HG03066 (cell line): ENCODE data around the gene GLI3.

Experiments
- ATAC-seq: cut with Tn5 transposase; IDR thresholded peaks from one replicate; pipeline ENCODE4 v1.9.1; 2021; ENCODE audit warnings: low read depth; ENCODE audit not compliant: unreplicated experiment

The GLI3 gene

GRCh38 chr7:42016517-42016916, 220.5 kb downstream of the GLI3 start:
- no peak for ATAC-seq

GRCh38 chr7:42014625-42015618, 222.1 kb downstream of the GLI3 start:
- no peak for ATAC-seq

- no peak for ATAC-seq
Observed at GRCh38 chr7:42012786-42013360, 224.1 kb downstream of the GLI3 start.

DNA sequence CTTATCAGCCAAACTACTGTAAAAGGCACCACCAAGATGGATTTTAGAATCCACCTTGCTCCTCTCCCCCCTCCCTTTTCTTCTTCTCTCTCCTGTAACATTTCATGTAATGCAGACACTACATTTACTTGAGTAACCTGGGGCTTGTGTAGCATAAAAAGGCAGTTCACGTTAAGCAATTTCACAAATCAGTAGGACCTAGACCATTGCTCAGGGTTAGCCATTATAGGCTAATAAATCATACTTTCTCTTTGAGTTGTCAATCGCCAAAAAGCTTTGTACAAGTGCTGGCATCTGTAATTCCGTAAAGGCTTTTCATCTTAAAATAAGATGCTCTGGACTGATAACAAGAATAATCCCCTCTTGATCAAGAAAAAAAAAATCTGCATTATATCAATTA, 224.7 kb downstream of the GLI3 start:
- no peak for ATAC-seq

- no peak for ATAC-seq
Observed at GRCh38 chr7:42011846-42012245, 225.2 kb downstream of the GLI3 start.

- no peak for ATAC-seq
Observed at GRCh38 chr7:42010751-42011150, 226.3 kb downstream of the GLI3 start.

GRCh38 chr7:42006801-42007513, 230.1 kb downstream of the GLI3 start:
- no peak for ATAC-seq

- no peak for ATAC-seq
Observed at GRCh38 chr7:42002654-42003053, 234.4 kb downstream of the GLI3 start.

GRCh38 chr7:41999736-42000283, 237.2 kb downstream of the GLI3 start:
- ATAC-seq, result no peak

DNA sequence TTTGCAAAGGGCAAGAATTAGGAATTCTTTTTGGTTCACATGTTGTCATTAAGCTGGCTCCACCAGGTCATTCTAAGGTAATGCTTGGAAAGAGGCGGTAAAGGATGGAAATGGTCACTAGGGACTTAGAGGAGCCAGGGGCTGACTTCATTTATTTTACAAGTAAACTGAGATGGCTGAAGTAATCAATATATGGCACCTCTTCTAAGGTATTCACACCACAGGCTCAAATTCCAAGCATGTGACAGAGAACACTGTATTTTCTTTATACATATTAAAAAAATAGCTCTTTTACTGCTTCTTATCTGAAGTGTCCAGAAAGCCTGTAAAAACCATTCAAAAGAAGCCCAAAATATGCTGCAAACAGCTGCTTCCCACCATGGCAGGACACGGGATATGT, 239.0 kb downstream of the GLI3 start:
- ATAC-seq, result no peak

GRCh38 chr7:41997151-41997550, 239.9 kb downstream of the GLI3 start:
- no peak for ATAC-seq

DNA sequence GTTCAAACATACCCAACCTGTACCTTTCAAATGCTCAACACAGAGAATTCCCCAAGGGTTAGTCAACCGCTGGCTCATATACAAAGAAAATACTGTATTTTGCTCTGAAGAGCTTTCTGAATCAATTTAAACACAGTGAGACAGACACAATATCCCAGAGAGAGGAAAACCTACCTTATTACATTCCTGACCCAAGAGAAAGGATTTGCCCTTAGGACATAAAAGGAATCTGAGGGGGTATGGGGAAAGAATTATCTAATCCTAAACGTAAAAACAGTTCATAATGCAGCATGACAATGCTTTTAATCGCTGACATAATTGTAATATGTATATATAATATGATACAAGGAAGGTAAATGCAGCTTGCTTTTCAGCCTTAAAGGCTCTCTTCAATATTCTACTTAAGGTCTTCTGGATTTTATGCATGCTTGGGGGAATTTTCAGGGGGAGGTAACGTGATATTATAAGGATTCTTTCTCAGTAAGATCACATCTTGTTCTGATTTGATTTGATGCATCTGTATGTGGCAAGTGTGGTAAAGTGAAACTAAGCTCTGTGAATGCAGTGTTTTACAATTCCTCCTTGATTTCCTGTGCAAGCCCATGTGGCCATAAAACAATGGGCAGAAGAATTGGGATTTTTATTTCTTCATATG, 240.5 kb downstream of the GLI3 start:
- no peak for ATAC-seq

DNA sequence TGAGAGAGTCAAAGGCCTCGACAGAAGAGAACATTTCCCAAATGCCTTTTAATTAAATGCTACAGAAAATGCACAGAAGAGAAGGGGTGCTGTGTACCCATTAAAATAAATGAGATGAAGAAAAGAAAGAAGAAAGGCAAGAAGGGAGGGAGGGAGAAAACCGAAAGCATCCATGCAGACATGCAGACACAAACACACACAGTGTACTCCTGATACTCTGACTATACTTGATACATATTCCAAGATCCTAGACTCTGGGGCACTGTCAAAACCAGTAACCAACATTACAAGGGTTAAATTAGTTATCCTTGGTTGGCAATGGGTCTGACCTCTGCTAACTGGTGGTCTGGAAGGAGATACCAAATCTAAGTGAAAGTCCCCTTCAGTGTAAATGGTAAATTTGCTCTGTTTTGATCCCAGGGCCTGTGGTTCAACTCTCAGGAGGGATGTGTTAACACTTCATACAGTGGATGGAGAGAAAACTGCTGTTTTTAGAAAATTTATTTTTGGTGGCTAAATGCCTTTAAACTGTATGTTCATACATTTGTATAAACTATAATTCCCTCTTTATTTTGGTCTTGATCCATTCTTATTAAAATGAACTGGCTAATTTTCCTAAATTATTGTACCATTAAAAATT, 241.3 kb downstream of the GLI3 start:
- ATAC-seq, result no peak

GRCh38 chr7:41994746-41995110, 242.3 kb downstream of the GLI3 start:
- ATAC-seq, result no peak

DNA sequence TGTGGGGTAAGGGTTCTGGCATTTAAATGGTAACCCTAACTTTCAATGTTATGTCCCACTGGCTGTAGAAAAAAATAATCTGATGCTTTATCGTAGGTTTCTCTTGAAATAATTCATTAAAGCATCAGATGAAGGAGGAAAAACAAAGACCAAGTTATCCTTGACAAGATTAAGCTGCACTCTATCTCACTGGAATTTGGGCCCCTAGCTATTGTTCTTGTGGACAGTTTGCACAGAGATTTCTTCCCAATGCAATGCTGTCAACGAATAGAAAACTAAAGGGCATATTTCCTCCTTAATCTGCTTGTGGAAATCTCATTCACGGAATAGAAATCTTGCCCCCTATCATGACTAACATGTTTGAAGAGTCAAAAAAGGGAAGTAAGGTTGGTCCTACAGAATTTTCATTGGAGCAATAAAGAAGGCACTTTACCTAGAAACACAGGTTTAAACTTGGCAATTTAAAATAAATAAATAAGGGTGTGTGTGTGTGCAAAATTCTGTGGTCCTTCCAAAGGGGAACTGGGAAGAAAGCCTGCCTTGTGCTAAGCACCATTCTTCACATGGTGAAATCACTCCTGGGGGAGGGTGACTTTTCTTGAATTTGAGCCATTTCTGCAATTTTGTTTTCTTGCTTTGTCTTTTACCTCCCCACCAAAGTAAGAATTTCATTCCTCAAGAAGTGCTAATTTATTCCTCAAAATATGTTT, 242.8 kb downstream of the GLI3 start:
- no peak for ATAC-seq

- no peak for ATAC-seq
Observed at GRCh38 chr7:41992881-41993867, 243.8 kb downstream of the GLI3 start.

DNA sequence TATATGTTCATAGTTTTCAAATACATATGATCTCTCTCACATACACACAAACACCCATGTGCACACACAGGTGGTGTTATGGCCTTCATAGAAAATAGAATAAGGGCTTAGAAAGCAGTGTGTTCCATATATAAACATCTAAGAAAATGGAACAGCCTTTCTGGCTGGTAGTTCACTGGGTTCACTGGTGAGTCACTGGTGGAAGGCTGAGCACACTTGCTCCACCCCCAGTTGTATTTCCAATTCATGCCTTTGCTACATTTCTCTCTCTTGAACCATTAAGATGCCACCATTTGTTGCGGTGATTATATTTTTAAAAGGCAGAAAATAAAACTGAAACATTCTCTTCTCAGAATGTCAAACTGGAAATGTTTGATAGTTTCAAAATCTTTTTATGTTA, 252.1 kb downstream of the GLI3 start:
- ATAC-seq, result no peak
